PFSK-1 (cell line): ENCODE measurements around the gene ROMO1.

Source experiments
- FOXP2 ChIP-seq: optimal IDR thresholded peaks from 2 replicates; pipeline ENCODE3; 2011; ENCODE audit warnings: borderline replicate concordance, control low read depth, inconsistent platforms; ENCODE audit not compliant: insufficient read depth; ENCODE audit errors: extremely low read length, extremely low read depth
- POLR2AphosphoS5 ChIP-seq: IDR thresholded peaks from 2 replicates; pipeline ENCODE4 v1.6.1; 2012; ENCODE audit warnings: low read depth, mild to moderate bottlenecking, control low read depth, low read length, moderate library complexity
- SIN3A ChIP-seq: IDR thresholded peaks from 2 replicates; pipeline ENCODE4 v1.6.1; 2012; ENCODE audit warnings: mild to moderate bottlenecking, low read length, moderate library complexity, borderline replicate concordance; ENCODE audit not compliant: insufficient read depth
- TAF1 ChIP-seq: IDR thresholded peaks from 2 replicates; pipeline ENCODE4 v1.6.1; 2012; ENCODE audit warnings: low read length, control low read depth, borderline replicate concordance; ENCODE audit not compliant: insufficient read depth
- TF ChIP-seq, protein P1 (sequence below), 2 experiments: IDR thresholded peaks; 2 replicates each; pipeline versions ENCODE4 v1.6.1 to v1.8.0; 2011 to 2012; ENCODE audit warnings: low read depth in 2 of 2, low read length in 2 of 2, control low read depth in 1 of 2, inconsistent platforms in 1 of 2, mild to moderate bottlenecking in 1 of 2, moderate library complexity in 1 of 2; ENCODE audit not compliant: insufficient read depth in 1 of 2

ROMO1 gene

DNA sequence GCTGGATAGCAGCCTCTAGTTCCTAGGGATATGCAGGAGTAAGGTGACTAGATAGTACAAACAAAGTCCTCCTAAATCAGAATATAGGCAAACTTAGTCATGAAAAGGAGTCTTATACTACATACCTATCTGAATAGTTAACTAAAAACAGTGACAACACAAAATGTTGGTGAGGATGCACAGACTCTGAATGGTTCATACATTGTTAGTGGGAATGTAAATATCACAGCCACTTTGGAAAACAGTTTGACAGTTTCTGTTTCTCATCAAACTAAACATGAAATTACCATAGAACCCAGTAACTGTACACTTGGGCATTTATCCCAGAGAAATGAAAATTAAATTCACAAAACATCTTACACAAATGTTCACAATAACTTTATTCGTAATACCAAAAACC is 17.2 kb upstream of the ROMO1 start:
- no peak for TF ChIP-seq SIN3A
- TF ChIP-seq, protein P1, sequence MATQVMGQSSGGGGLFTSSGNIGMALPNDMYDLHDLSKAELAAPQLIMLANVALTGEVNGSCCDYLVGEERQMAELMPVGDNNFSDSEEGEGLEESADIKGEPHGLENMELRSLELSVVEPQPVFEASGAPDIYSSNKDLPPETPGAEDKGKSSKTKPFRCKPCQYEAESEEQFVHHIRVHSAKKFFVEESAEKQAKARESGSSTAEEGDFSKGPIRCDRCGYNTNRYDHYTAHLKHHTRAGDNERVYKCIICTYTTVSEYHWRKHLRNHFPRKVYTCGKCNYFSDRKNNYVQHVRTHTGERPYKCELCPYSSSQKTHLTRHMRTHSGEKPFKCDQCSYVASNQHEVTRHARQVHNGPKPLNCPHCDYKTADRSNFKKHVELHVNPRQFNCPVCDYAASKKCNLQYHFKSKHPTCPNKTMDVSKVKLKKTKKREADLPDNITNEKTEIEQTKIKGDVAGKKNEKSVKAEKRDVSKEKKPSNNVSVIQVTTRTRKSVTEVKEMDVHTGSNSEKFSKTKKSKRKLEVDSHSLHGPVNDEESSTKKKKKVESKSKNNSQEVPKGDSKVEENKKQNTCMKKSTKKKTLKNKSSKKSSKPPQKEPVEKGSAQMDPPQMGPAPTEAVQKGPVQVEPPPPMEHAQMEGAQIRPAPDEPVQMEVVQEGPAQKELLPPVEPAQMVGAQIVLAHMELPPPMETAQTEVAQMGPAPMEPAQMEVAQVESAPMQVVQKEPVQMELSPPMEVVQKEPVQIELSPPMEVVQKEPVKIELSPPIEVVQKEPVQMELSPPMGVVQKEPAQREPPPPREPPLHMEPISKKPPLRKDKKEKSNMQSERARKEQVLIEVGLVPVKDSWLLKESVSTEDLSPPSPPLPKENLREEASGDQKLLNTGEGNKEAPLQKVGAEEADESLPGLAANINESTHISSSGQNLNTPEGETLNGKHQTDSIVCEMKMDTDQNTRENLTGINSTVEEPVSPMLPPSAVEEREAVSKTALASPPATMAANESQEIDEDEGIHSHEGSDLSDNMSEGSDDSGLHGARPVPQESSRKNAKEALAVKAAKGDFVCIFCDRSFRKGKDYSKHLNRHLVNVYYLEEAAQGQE (IDR thresholded peaks at IDR 0.05; ENCODE audit: insufficient read depth in 1 of 2, low read depth in 2 of 2, low read length in 2 of 2) = no peak

DNA sequence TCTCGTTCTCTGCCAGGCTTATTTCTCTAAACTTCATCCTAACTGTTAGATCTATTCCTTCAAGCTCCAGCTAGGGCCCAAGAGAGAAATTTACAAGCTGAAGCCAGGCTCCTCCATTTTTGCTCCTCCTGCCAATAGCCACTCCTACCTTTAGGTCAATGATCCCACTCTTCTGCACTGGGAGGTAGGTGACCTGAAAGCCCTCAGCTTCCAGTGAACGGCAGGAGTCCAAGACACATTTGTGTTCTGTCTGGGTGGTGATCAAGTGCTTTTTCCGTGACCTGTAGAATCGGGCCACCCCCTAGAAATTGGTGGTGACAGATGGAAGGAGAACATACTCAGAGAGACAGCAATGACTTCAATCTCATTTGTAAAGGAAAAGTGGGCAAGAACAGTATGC is 8.9 kb upstream of the ROMO1 start:
- TF ChIP-seq POLR2AphosphoS5 = no peak
- no peak for TF ChIP-seq SIN3A

DNA sequence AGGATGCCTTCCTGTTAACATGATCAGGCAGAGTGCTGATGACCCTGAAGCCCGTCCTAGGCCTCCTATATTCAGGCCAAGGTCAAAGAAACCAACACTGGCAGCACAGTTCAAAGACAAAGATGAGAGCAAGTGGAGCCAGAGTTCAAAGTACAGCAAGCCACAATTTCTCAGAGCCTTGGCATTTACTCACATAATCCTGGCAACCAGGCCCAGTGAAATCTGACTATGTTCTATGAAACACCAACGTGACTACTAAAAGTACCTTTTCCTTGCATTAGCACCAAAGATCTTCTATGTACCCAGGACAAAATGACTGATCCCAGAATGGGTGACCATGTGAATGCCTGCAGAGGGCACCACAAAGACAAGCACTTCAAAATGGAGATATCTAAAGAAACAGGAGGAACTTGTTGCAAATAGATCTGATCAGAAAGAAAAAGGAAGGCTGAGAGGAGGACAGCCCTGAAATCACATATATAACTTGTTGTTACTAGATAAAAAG is 3.9 kb upstream of the ROMO1 start:
- TF ChIP-seq FOXP2 (no peak), TAF1 (no peak), POLR2AphosphoS5 (no peak), SIN3A (no peak)
- TF ChIP-seq, protein P1 (IDR thresholded peaks at IDR 0.05; ENCODE audit: insufficient read depth in 1 of 2, low read depth in 2 of 2, low read length in 2 of 2) = no peak

DNA sequence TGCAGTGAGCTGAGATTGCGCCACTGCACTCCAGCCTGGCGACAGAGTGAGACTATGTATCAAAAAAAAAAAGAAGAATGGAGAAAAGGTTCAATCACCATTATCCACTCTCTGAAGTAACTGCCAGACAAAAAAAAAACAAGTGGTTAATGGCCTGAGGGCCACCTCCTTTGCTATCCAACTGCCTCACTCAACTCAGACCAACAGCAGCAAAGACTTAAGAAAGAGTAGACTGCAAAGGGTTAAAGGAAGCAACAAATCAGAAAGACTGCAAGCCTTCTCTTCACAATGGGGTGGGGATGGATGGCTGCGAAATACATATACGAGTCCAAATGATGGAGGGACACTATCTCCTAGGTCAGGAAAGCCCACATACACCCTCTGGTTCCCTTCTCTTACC is 3.2 kb upstream of the ROMO1 start:
- TF ChIP-seq SIN3A (no peak), FOXP2 (no peak), POLR2AphosphoS5 (no peak), TAF1 (no peak)
- TF ChIP-seq, protein P1 (IDR thresholded peaks at IDR 0.05; ENCODE audit: insufficient read depth in 1 of 2, low read depth in 2 of 2, low read length in 2 of 2) = no peak

DNA sequence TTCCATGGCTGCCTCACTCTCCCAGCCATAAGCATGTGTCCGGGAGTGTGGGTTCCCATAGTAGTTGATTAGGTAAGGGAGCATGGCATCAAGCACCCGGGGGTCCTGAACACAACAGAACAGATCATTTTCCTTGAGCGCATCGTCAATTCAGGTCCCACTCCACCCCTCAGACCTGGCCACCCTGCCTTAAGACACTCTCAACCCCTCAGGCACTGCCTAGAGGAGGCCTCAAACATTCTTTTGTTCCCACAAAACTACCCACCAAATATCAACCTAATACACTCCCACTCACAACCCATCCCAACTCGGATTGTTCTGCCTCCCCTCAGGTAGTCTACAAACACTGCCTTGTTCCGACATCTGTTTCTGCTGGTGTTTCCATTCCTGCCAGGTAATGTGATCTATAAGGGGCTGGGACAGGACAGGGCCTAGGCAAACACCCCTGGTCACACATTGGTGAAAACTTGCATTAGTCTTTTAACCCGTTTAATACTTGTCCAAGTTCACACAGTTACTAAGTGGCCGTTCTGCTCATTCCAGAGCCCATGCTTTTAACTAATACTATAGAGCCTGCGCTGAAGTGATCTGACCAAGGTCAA is 1.4 kb upstream of the ROMO1 start:
- TF ChIP-seq TAF1 = no peak
- no peak for TF ChIP-seq POLR2AphosphoS5
- TF ChIP-seq, protein P1 (IDR thresholded peaks at IDR 0.05; ENCODE audit: insufficient read depth in 1 of 2, low read depth in 2 of 2, low read length in 2 of 2) = no peak
- TF ChIP-seq FOXP2 = no peak
- TF ChIP-seq SIN3A = no peak
